ENCODE data around the gene VIPAS39.

- TF ChIP-seq EZH2 (IDR thresholded peaks at IDR 0.05) = no peak
- no peak for TF ChIP-seq CTCF (IDR thresholded peaks at IDR 0.05)
Measured at GRCh38 chr14:77406718-77407117, 50.7 kb downstream of the VIPAS39 start.

All from neural progenitor cell (in vitro differentiated cells).